ENCODE measurements around the gene ITPRIP.

The ITPRIP gene

GRCh38 chr10:104279550-104280259 lies 58.6 kb downstream of the ITPRIP start:
- no peak for DNase-seq

DNA sequence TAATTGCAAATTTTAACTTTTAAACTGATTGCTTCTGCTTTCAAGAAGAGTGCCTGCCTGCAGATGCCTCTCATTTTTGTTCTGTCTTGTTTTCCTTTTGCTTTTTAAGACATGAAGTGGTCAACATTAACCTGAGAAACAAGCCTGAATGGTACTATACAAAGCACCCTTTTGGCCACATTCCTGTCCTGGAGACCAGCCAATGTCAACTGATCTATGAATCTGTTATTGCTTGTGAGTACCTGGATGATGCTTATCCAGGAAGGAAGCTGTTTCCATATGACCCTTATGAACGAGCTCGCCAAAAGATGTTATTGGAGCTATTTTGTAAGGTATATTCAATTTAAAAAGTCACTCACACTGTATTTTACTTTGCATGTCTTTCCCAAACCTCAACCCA lies 60.5 kb downstream of the ITPRIP start:
- DNase-seq = no peak

DNA sequence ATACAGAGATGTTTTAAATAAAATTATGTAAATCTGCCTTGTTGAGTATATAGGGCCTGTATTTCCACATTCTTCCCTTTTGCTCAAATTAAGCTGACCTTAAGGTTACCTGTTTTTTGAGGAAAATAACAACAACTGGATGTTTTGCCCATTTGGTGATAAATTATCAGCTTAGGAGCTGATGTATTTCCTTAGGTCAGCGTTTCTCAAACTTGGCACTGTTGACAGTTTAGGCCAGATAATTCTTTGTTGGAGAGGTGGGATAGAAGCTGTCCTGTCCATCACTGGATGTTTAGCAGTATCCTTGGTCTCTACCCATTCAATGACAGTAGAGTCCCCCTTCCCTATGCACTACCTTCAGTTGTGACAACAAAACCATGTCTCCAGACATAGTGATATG lies 62.1 kb downstream of the ITPRIP start:
- DNase-seq = no peak

DNA sequence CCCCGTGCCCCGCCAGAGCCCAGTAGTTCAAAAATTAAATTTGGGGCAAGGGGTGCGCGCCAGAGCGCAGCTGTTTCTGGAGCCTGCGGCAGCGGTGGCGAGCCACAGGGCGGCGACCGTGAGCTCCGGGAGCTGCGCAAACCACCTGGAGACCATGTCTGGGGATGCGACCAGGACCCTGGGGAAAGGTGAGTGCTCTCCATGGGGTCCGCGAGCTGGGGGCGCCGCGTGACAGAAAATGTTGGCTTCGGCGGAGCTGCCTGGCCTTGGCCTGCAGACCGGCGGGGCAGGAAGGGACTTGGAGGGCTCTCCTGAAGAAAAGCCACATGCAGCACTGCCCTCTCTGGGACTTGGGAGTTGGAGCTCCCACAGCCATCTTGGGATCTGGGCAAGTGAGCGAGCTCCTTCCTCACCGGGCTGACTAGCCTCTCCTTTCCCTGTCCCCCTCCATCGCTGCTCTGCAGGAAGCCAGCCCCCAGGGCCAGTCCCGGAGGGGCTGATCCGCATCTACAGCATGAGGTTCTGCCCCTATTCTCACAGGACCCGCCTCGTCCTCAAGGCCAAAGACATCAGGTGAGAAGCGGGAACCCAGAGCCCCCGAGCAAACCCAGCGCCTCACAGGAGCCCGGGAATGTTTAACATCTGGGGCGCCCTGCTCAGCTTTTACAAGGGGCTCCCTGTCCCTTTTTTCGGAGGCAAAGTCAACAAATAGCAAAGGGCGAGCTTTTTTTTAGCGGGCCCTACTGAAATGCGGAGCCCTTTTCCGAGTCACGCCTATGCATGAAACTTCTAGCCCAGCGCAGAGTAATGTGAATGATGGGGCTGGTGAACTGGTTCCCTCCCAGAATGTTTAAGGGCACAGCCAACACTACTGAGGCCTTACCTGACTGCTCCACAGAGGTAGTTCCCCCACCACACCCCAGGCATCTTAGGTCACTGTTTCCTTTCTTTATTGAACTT lies 63.2 kb downstream of the ITPRIP start:
- peak; percentile 59 to 65 for DNase-seq

DNA sequence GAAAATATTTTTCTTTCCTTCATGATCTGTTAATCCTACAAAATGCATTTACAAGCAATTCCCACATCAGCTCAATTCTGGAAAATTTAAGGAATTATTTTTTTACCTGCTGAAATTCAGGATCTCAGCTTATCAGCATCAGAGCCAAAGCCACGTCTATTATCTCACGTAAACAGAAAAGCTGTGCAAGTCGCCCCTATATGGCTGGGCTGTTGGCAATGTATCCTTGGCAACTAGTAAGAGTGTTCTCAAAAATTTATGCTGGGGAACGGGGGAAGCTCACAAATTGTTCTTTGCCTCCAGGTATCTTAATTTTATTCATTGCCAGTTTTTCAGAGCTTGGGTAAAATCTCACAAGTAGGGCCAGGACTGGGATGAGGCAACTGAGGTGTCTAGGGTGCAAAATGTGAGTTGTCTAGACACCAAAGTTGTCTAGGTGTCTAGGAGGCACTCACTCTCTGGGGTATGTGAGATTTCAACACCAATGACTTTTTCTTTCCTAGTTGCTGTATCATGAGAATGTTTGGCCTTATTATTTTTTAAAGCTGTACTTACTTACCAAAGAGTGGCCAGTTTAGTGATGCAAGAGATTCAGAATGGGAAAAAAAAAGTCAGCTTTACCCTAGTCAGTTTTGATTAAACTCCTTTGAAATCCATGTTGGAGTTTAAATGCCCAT lies 64.2 kb downstream of the ITPRIP start:
- no peak for DNase-seq

DNA sequence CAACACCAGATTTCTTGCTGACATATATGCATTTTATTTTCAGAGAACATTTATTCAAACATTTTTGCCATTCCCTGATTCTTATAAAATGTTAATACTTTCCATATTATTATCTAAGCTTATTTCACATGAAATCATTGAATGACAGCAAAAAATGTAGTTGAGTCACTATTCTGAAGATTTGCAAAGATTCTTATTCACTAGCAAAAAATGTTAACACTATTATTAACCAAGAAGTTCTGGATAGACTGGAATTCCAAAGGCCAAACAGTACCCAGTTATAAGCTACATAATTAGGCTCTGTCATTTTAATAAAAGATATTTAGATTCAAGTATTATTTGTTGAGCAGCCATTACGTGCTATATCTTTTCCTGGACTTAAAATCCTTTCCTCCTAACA lies 65.0 kb downstream of the ITPRIP start:
- no peak for DNase-seq

- peak; percentile 96 to 98 for DNase-seq
Measured at GRCh38 chr10:104268713-104269645, 69.3 kb downstream of the ITPRIP start, which contains the start of gene GSTO2. GSTO2 (plus strand) TSS chr10:104269184; CDS start chr10:104274916, 5,732 bp downstream.

DNA sequence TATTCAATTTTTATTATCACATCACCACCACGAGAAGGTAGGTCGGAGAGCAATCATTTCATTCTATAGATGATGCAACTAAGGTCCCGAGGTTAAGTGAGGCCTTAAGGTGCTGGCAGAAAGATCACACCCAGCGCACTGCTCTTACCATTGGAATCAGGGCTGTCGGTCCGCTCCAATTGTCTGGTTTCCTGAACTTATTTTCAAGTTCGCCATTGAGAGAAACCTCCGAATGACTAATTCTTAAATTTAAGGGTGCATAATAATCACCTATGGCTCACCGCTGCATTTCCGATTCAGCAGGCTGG lies 69.9 kb downstream of the ITPRIP start:
- no peak for DNase-seq

- DNase-seq = peak; percentile 58 to 70
Measured at GRCh38 chr10:104267721-104268404, 70.4 kb downstream of the ITPRIP start.

GRCh38 chr10:104264783-104265182 lies 73.5 kb downstream of the ITPRIP start:
- DNase-seq = no peak

- DNase-seq = no peak
Measured at GRCh38 chr10:104262055-104262454, 76.2 kb downstream of the ITPRIP start.

- no peak for DNase-seq
Measured at GRCh38 chr10:104260775-104261115, 77.5 kb downstream of the ITPRIP start.

DNA sequence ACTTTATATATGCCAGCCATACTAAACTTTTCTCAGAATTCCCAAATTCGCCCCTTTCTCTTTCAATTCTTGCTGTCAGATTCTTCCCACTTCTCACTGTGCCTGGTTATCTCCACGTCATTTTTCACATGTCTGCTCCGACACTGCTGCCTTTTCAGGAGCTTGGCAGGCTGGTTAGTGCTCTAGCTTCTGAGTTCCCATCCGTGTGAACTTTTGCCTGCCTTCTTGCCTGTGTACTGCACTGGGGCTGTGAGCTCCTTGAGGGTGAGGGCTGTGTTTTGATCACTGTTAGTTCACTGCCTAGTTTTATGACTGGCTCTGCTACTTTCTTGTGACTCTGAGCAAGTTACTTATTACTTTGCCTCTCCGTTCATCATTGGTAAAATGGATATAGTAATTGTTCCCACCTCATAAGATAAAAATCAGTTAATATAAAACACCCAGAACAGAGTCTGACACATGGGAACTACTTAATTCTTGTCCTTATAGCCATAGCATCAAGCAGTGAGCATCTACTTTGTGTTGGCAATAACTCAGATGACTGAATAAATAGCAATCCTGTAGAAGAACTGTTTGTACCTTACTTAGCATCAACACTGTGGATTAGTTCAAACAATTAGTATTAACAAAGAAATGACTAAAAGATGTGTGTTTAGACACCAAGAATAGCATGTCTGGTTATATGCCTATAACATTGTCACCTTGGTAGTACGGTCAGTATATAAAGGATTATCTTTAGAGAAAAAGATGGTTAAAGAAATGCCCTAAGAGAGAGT lies 78.1 kb downstream of the ITPRIP start:
- DNase-seq = no peak
